ENCODE results near the gene RNPEPL1.

Gene RNPEPL1

GRCh38 chr2:240578488-240578887, 10.2 kb downstream of the RNPEPL1 start:
- no peak for DNase-seq

- no peak for DNase-seq
Measured at GRCh38 chr2:240579071-240579762, 10.9 kb downstream of the RNPEPL1 start.

- peak; percentile 79 for DNase-seq
Measured at GRCh38 chr2:240579771-240580614, 11.7 kb downstream of the RNPEPL1 start.

- no peak for DNase-seq
Measured at GRCh38 chr2:240581811-240582210, 13.5 kb downstream of the RNPEPL1 start.

GRCh38 chr2:240582781-240583180, 14.5 kb downstream of the RNPEPL1 start:
- no peak for DNase-seq

- DNase-seq = no peak
Measured at GRCh38 chr2:240583774-240584173, 15.5 kb downstream of the RNPEPL1 start.

- DNase-seq = no peak
Measured at GRCh38 chr2:240584486-240585031, 16.3 kb downstream of the RNPEPL1 start.

GRCh38 chr2:240585101-240585500, 16.8 kb downstream of the RNPEPL1 start:
- DNase-seq = no peak

- no peak for DNase-seq
Measured at GRCh38 chr2:240585681-240586197, 17.5 kb downstream of the RNPEPL1 start.

- peak; percentile 97 for DNase-seq
Measured at GRCh38 chr2:240586198-240586918, 18.1 kb downstream of the RNPEPL1 start, which contains the start of gene CAPN10. CAPN10 (plus strand) TSS chr2:240586734; CDS start chr2:240586912, 178 bp downstream.

GRCh38 chr2:240586919-240587800, 18.9 kb downstream of the RNPEPL1 start:
- peak; percentile 54 for DNase-seq

GRCh38 chr2:240588006-240588655, 19.8 kb downstream of the RNPEPL1 start:
- DNase-seq = no peak

GRCh38 chr2:240588669-240589068, 20.4 kb downstream of the RNPEPL1 start:
- DNase-seq = no peak

GRCh38 chr2:240589375-240589774, 21.1 kb downstream of the RNPEPL1 start:
- DNase-seq = peak; percentile 0

- no peak for DNase-seq
Measured at GRCh38 chr2:240589850-240590525, 21.7 kb downstream of the RNPEPL1 start.

GRCh38 chr2:240590681-240591111, 22.4 kb downstream of the RNPEPL1 start:
- DNase-seq = peak; percentile 0

GRCh38 chr2:240591226-240591625, 22.9 kb downstream of the RNPEPL1 start:
- DNase-seq = no peak

GRCh38 chr2:240591784-240592183, 23.5 kb downstream of the RNPEPL1 start:
- peak; percentile 1 for DNase-seq

GRCh38 chr2:240593026-240593702, 24.9 kb downstream of the RNPEPL1 start:
- DNase-seq = peak; percentile 1
